BLaER1 (cell line): ENCODE results near the gene NAA38.

Source experiments
- H3K27ac ChIP-seq: shearing (Covaris generic); formaldehyde crosslinking; 2 replicates; pipeline ENCODE4 v1.8.1; 2022
- H3K27me3 ChIP-seq: shearing (Covaris generic); formaldehyde crosslinking; 2 replicates; pipeline ENCODE4 v1.8.1; 2022
- H3K36me3 ChIP-seq: shearing (Covaris generic); formaldehyde crosslinking; 2 replicates; pipeline ENCODE4 v1.8.1; 2022
- H3K4me1 ChIP-seq: shearing (Covaris generic); formaldehyde crosslinking; 2 replicates; pipeline ENCODE4 v1.8.1; 2022
- H3K4me2 ChIP-seq: shearing (Covaris generic); formaldehyde crosslinking; 2 replicates; pipeline ENCODE4 v1.8.1; 2022
- H3K4me3 ChIP-seq: shearing (Covaris generic); formaldehyde crosslinking; 2 replicates; pipeline ENCODE4 v1.8.1; 2022
- H3K9ac ChIP-seq: shearing (Covaris generic); formaldehyde crosslinking; 2 replicates; pipeline ENCODE4 v1.8.1; 2022
- H3K9me3 ChIP-seq: shearing (Covaris generic); formaldehyde crosslinking; 2 replicates; pipeline ENCODE4 v1.8.1; 2022
- H4K20me1 ChIP-seq: shearing (Covaris generic); formaldehyde crosslinking; 2 replicates; pipeline ENCODE4 v1.8.1; 2022
- Cebpa-rat ChIP-seq: shearing (Covaris generic); IDR thresholded peaks from 2 replicates; pipeline ENCODE4 v1.8.1; 2022

The NAA38 gene

GRCh38 chr17:7888184-7888920, 31.0 kb upstream of the NAA38 start, which contains the start of gene CHD3:
Gene CHD3 (plus strand): TSS chr17:7888789. CDS start chr17:7889001, 212 bp downstream.
- Histone ChIP-seq H3K9me3 (no peaks in the 10 kb centered on the region), H3K27me3 (no peaks in the 10 kb centered on the region), H3K36me3 (peaks cover 41% of the 10 kb centered on the region), H3K4me1 (peaks cover 35% of the 10 kb centered on the region), H3K4me3 (peak within 1 kb of the TSS; percentile 92), H3K9ac (peak within 1 kb of the TSS; percentile 85), H3K27ac (peak within 1 kb of the TSS; percentile 89), H4K20me1 (peaks cover 44% of the 10 kb centered on the region), H3K4me2 (peak within 1 kb of the TSS; percentile 96)
- no peak for TF ChIP-seq Cebpa-rat

- H3K9ac ChIP-seq, result peak overlapping the region; percentile 98
- H3K4me2 ChIP-seq, result peak overlapping the region; percentile 96
- peaks cover 42% of the 10 kb centered on the region for H3K4me1 ChIP-seq
- H4K20me1 ChIP-seq, result peaks cover 44% of the 10 kb centered on the region
- no peaks in the 10 kb centered on the region for H3K9me3 ChIP-seq
- no peak for TF ChIP-seq Cebpa-rat
- H3K36me3 ChIP-seq, result peaks cover 36% of the 10 kb centered on the region
- H3K27me3 ChIP-seq, result no peaks in the 10 kb centered on the region
- H3K27ac ChIP-seq, result peak overlapping the region; percentile 98
- H3K4me3 ChIP-seq, result peak overlapping the region; percentile 92
Observed at GRCh38 chr17:7887482-7888183, 30.3 kb upstream of the NAA38 start.

- no peaks in the 10 kb centered on the region for H3K9me3 ChIP-seq
- H3K4me3 ChIP-seq, result peak overlapping the region; percentile 92
- peak overlapping the region; percentile 96 for H3K4me2 ChIP-seq
- H3K27me3 ChIP-seq, result no peaks in the 10 kb centered on the region
- no peak for TF ChIP-seq Cebpa-rat
- peak overlapping the region; percentile 98 for H3K9ac ChIP-seq
- H4K20me1 ChIP-seq, result peaks cover 43% of the 10 kb centered on the region
- peaks cover 48% of the 10 kb centered on the region for H3K4me1 ChIP-seq
- peaks cover 36% of the 10 kb centered on the region for H3K36me3 ChIP-seq
- H3K27ac ChIP-seq, result peak overlapping the region; percentile 98
Observed at GRCh38 chr17:7887038-7887481, 29.7 kb upstream of the NAA38 start.

- H3K36me3 ChIP-seq, result peaks cover 36% of the 10 kb centered on the region
- H3K27me3 ChIP-seq, result no peaks in the 10 kb centered on the region
- peak overlapping the region; percentile 92 for H3K4me3 ChIP-seq
- peak overlapping the region; percentile 96 for H3K4me2 ChIP-seq
- peaks cover 54% of the 10 kb centered on the region for H3K4me1 ChIP-seq
- peaks cover 37% of the 10 kb centered on the region for H4K20me1 ChIP-seq
- no peaks in the 10 kb centered on the region for H3K9me3 ChIP-seq
- peak overlapping the region; percentile 98 for H3K9ac ChIP-seq
- H3K27ac ChIP-seq, result peak overlapping the region; percentile 98
- no peak for TF ChIP-seq Cebpa-rat
Observed at GRCh38 chr17:7886227-7887037, 29.1 kb upstream of the NAA38 start.

GRCh38 chr17:7885367-7886226, 28.2 kb upstream of the NAA38 start:
- Histone ChIP-seq H3K9ac (peak overlapping the region; percentile 98), H3K4me3 (peak overlapping the region; percentile 92), H3K36me3 (peaks cover 34% of the 10 kb centered on the region), H3K4me2 (peak overlapping the region; percentile 96), H3K27me3 (no peaks in the 10 kb centered on the region), H3K27ac (peak overlapping the region; percentile 98), H3K4me1 (peaks cover 62% of the 10 kb centered on the region), H3K9me3 (no peaks in the 10 kb centered on the region), H4K20me1 (peaks cover 28% of the 10 kb centered on the region)
- no peak for TF ChIP-seq Cebpa-rat

GRCh38 chr17:7884581-7885366, 27.4 kb upstream of the NAA38 start:
- peaks cover 63% of the 10 kb centered on the region for H3K4me1 ChIP-seq
- peak overlapping the region; percentile 98 for H3K9ac ChIP-seq

GRCh38 chr17:7883781-7884386, 26.5 kb upstream of the NAA38 start:
- H3K4me3 ChIP-seq, result peak overlapping the region; percentile 62
- peak overlapping the region; percentile 82 for H3K27ac ChIP-seq
- peak overlapping the region; percentile 81 for H3K9ac ChIP-seq
- H4K20me1 ChIP-seq, result peaks cover 11% of the 10 kb centered on the region
- no peak for TF ChIP-seq Cebpa-rat
- H3K4me1 ChIP-seq, result peaks cover 57% of the 10 kb centered on the region
- peak overlapping the region; percentile 88 for H3K4me2 ChIP-seq
- no peaks in the 10 kb centered on the region for H3K9me3 ChIP-seq
- peaks cover 32% of the 10 kb centered on the region for H3K36me3 ChIP-seq
- H3K27me3 ChIP-seq, result no peaks in the 10 kb centered on the region

More at GRCh38 chr17:7884581-7885366, 27.4 kb upstream of the NAA38 start:
- peak overlapping the region; percentile 92 for H3K4me3 ChIP-seq
- H3K27me3 ChIP-seq, result no peaks in the 10 kb centered on the region
- H3K9me3 ChIP-seq, result no peaks in the 10 kb centered on the region
- H3K27ac ChIP-seq, result peak overlapping the region; percentile 98
- H4K20me1 ChIP-seq, result peaks cover 20% of the 10 kb centered on the region
- no peak for TF ChIP-seq Cebpa-rat
- H3K36me3 ChIP-seq, result peaks cover 34% of the 10 kb centered on the region
- H3K4me2 ChIP-seq, result peak overlapping the region; percentile 96; the same call in 1 of the 2 replicates

- Histone ChIP-seq H3K4me1 (peaks cover 47% of the 10 kb centered on the region), H4K20me1 (no peaks in the 10 kb centered on the region), H3K9me3 (no peaks in the 10 kb centered on the region), H3K36me3 (peaks cover 36% of the 10 kb centered on the region), H3K27me3 (no peaks in the 10 kb centered on the region), H3K4me2 (peak overlapping the region; percentile 88), H3K9ac (no peak overlapping the region), H3K27ac (no peak overlapping the region), H3K4me3 (no peak overlapping the region)
- no peak for TF ChIP-seq Cebpa-rat
Observed at GRCh38 chr17:7882629-7883028, 25.3 kb upstream of the NAA38 start.
